ENCODE results near the gene PBRM1.

The PBRM1 gene

GRCh38 chr3:52524752-52525679 is 160.7 kb downstream of the PBRM1 start:
- DNase-seq (ENCODE audit: low spot score) = no peak

- DNase-seq (ENCODE audit: low spot score) = no peak
These were observed 161.4 kb downstream of the PBRM1 start for GRCh38 chr3:52524258-52524751.

GRCh38 chr3:52523386-52524257 is 162.1 kb downstream of the PBRM1 start:
- no peak for DNase-seq (ENCODE audit: low spot score)

- no peak for DNase-seq (ENCODE audit: low spot score)
These were observed 163.0 kb downstream of the PBRM1 start for GRCh38 chr3:52522651-52523251.

GRCh38 chr3:52521881-52522650 is 163.6 kb downstream of the PBRM1 start:
- DNase-seq (ENCODE audit: low spot score) = no peak

GRCh38 chr3:52521488-52521824 is 164.3 kb downstream of the PBRM1 start:
- no peak for DNase-seq (ENCODE audit: low spot score)

- DNase-seq (ENCODE audit: low spot score) = no peak
These were observed 164.8 kb downstream of the PBRM1 start for GRCh38 chr3:52520716-52521487.

GRCh38 chr3:52520141-52520667 is 165.5 kb downstream of the PBRM1 start:
- DNase-seq (ENCODE audit: low spot score) = no peak

GRCh38 chr3:52519445-52520140 is 166.1 kb downstream of the PBRM1 start:
- DNase-seq (ENCODE audit: low spot score) = no peak

- DNase-seq (ENCODE audit: low spot score) = peak; percentile 60
These were observed 166.8 kb downstream of the PBRM1 start for GRCh38 chr3:52518723-52519444.

- DNase-seq (ENCODE audit: low spot score) = no peak
These were observed 167.7 kb downstream of the PBRM1 start for GRCh38 chr3:52517796-52518722.

GRCh38 chr3:52516509-52517195 is 169.1 kb downstream of the PBRM1 start:
- no peak for DNase-seq (ENCODE audit: low spot score)

- no peak for DNase-seq (ENCODE audit: low spot score)
These were observed 170.5 kb downstream of the PBRM1 start for GRCh38 chr3:52515192-52515591.

- DNase-seq (ENCODE audit: low spot score) = no peak
These were observed 171.1 kb downstream of the PBRM1 start for GRCh38 chr3:52514576-52514975.

- no peak for DNase-seq (ENCODE audit: low spot score)
These were observed 172.4 kb downstream of the PBRM1 start for GRCh38 chr3:52513281-52513680.

- no peak for DNase-seq (ENCODE audit: low spot score)
These were observed 173.0 kb downstream of the PBRM1 start for GRCh38 chr3:52512727-52513126.

- DNase-seq (ENCODE audit: low spot score) = no peak
These were observed 173.6 kb downstream of the PBRM1 start for GRCh38 chr3:52512105-52512504.

- no peak for DNase-seq (ENCODE audit: low spot score)
These were observed 174.2 kb downstream of the PBRM1 start for GRCh38 chr3:52511509-52511908.

Measured in GM03348 (cell line).